Activated naive CD8-positive, alpha-beta T cell treated with anti-CD3 and anti-CD28 coated beads, Interleukin-2, amount 50 U/mL, for 16 hours (primary cell): ENCODE data around the gene G3BP2.
"Not testable (repeated sequence)": the region's sequence is repeated elsewhere in the genome, so short reads cannot be mapped to it uniquely, and the experiment has no call there.

Experiments used
- DNase-seq: peaks from one replicate; pipeline ENCODE4 v3.0.0-alpha.2; 2020; ENCODE audit warnings: low read depth, low spot score

The G3BP2 gene

DNA sequence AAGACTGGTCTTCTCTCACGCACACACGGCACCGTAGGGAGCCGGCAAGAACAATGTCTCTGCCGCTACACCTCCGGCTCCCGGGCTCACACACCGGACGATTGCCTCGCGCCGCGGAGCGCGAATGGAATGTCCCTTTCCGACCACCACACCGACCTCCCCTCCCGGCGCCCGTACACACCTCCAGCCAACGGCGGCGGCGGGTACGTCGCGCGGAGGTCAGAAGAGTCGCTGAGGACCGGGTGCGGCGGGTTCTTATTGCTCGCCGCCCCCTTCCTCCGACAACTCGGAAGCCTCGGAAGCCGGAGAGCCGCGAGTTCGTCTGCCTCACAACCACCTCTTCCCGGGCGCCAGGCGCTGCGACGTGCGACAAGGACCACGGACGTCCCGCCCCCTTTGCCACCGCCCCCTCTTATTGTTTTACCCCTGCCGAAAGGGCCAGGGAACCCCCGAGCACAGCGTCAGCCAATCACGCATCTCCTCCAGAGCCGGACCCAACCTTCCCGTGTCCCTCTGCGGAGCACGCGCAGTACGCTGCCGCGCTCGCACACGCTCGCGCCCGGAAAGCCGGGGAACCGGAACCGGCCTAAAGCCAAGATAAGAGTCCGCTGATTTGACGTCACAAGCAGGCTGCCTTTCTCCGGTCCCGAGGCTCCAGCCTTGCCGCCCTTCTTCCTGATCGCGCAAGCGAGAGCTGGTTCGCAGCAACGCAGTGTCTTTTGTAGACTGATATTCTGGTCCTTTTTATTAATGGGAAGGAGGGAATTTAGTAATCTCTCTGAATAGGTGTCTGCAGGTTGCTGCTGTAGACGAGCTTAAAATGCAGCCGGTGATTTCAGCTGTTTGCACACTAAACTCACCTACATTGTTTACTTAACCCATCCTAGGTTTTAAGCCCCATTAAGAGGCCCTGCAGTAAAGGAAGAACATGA lies at the start of gene G3BP2:
TSS of gene G3BP2 (minus strand) at position 385 of the 932 bp plus-strand sequence. CDS start 11,386 bp downstream, outside the sequence.
- DNase-seq: peak; percentile 93

DNA sequence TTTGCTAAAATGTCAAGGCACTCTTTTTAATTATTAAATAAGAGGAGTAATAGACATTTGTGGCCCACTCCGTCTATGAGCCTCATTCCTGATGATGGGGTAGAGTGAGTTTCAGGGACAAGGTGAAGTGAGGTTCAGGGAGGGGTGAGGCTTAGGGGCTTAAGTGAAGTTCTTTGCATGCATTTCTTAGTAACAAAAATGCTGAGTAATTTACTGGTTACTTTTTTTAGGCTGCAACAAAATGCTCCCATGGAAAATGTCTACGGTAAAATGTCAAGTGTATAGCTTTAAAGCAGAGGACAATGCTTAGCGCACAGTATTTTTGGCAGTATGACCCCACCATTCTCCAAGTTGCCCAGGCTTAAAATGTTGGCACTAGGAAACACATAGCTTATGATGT lies 49.2 kb upstream of the G3BP2 start:
- no peak for DNase-seq

DNA sequence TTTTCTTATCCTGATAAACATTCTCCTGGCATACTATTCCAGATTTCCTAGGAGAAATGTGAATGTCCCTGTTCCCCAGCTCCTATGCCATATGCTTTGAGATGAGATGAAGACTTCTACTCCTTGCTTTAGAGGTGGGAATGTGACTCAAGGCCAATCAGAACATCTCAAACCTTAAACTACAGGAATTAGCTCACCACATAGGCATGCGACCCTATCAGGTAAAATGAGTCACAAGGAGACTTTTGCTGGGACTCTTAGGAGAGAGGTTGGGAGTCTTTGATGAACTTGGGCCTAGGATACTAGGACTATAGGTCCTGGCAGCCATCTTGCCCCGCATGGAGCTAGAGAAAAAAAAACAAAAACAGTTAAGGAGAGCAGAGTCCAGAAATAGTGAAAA lies 45.3 kb upstream of the G3BP2 start:
- no peak for DNase-seq

DNA sequence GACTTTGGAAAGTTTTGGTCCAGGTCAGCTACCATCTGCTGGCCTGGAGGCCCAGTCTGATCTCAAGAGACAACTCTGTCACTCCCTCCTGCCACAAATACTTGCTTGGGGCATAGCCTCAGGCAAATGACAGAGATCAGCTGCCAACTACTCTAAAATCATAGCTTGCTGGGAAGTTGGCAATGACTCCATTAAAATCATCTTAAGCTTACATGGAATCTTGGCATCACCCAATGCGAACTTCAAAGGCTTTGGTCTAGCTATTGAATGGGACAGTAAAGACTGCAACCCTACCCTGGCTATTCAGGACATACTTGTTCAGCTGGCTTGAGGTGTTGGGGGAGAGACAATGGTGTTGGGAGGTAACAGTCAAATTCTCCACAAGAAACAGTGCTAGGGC lies 44.2 kb upstream of the G3BP2 start:
- no peak for DNase-seq

DNA sequence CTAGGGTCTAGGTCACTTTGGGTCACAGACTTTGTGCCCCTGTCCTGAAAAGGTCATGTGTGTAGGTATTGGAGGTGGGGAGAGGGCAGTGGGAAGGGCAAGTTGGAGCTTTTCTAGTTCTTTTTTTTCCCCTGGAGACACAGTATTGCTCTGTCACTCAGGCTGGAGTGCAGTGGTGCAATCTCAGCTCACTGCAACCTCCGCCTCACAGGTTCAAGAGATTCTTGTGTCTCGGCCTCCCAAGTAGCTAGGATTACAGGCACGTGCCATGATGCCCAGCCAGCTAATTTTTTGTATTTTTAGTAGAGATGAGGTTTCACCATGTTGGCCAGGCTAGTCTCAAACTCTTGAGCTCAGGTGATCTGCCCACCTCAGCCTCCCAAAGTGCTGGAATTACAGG lies 42.8 kb upstream of the G3BP2 start:
- not testable (repeated sequence) for DNase-seq

DNA sequence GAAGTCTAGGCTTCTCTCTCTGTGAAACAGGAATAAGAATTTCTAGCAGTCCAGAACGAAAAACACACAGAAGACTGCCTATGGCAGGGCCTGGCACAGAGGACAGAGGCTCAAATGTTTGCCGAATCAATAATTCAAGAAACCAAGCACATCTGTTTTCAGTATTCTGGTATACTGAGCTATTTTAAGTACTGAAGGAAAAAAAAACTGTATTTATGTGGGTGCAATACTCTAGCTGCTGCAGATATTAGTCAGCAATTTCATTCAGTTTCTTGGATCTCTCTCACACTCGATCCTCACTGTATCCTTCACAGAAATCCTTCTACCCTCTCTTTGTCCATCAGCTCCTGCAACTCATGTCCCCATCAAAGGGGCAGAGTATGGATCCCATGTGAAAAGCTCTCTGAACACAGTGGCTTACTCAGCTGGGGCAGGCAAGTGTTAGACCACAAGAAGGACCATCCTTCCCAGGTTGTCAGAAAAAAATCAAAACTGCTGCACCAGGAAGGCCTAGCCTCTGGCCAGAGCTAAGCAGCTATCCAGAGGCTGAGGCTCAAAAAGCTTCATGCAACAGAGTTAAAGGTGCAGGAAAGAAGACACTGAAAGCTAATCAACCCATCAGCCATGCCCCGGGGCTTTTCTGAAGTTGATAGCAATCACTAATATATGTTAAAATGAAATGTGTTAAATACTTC lies 42.0 kb upstream of the G3BP2 start:
- no peak for DNase-seq

DNA sequence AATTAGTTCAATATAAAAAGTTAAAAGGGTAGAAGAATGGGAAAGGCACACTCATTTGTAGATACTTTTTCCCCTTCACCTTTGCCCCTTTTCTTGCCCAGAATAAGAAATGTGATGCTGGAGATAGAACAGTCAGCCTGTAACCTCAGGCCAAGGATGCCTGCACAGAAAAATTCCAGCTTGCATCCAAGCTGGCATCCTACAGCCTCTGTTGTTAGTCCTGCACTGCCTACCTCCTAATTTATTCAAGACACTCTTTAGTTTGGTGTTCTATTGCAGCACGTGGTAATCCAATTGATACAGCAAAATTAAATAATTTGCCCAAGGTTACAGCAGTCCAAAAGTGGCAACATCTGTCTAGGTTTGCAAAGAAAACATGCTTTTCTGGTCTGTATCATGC lies 41.5 kb upstream of the G3BP2 start:
- DNase-seq: no peak

DNA sequence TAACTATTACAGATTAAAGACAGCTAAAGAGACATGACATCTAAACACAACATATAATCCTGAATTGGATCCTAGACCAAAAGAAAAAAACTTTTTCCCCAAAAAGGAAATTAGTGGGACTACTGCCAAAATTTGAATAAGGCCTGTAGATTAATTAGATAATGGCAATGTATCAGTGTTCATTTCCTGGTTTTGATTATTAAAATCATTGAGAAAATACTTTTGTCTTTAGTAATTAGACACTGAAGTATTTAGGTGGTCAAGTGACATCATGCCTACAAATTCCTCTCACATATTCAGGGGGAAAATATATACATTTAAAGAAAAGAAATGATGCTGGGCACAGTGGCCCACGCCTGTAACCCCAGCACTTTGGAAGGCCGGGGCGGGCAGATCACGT lies 40.8 kb upstream of the G3BP2 start:
- DNase-seq: no peak

DNA sequence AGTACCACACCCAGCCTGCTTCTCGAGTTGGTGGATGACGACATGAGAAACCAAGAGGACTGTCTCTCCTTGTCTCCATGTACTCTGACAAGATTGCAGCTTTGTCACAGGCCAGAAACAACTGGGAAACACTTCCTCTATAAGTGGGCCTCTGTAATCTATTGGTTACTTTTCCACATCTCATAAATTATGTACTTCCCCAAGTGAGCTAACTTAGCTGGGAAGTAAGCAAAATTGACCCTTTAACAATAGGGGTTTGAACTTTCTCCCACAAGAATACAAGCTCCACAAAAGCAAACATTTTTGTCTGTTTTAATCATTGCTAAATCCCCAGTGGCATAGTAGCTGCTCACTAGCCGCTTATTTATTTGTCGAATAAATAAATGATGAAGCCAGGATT lies 37.0 kb upstream of the G3BP2 start:
- no peak for DNase-seq

DNA sequence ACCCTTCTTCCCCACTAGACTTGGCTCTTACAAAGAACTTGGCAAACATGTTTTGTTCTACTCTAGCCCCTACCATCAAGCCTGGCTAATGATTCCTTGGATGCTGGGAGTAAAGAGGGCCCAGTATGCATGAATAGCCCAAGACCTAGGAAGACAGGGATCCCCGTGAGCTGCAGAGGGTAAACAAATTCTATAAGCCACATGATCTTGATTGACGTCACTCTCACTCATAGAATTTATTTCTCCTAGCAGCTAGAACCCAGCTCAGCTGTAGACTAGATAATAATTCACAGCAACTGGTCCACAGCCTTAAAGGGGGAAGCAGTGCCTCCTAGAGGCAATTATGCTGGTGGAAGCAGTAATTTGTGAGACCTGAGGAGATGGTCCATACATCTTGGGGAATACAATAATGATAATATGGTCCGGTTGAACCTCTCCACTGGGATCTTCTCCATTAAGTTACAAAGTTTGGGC lies 35.0 kb upstream of the G3BP2 start:
- DNase-seq: no peak

DNA sequence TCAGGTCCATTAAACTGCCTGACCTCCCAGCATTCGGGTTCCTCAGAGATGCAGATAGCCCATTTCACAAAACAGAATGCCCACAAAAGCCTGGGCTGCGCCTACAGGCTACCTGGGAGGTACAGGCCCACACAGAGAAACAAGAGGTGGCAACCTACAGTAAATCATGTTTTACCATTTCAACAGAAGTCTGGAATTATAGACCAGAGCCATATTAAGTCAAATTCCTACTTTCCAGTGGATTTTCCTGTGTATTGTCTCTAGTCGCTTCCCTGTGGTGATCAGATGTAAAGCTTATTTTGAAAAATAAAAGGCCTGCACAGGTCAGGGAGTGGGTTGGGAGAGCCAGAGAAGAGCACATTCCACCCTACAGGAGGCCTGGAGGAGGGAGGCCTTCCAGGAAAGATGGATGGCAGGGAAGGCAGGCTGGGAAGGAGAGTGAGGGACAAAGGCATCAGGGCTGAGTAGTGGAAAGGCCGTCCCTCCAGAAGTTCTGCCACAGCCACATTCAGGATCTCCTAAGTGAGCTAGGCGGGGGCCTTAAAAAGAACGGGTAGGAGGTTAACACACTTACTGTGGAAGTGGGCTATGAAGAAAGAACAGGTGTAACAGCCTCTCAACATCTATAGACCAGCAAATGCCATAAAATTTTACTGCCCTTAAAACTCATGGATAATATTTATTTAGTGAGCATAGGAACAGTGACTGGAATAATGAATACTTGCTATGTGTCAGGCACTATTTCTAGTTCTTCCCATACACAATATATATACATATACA lies 32.2 kb upstream of the G3BP2 start:
- no peak for DNase-seq

DNA sequence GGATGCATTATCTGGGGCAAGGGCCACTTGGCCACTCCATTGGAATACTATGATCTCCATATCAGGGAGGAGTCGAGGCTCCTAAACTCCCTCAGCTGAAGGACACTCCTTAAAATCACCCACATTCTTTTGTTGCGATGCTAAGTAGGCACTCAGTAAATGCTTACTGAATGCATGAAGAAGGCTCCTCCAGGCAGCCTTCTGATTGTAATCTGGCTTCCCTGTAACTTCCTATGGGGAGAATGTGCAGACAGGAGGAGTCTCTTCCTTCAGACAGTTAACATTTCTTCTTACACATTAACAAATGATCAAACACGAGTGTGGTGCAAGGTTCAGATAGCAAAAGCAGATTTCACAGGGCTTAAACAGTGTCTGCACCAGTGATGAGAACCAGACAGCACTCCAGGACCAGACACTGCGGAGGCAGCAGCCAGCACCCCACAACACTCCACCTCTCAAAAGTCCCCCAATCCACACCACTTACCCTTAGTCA lies 29.8 kb upstream of the G3BP2 start:
- DNase-seq: no peak

DNA sequence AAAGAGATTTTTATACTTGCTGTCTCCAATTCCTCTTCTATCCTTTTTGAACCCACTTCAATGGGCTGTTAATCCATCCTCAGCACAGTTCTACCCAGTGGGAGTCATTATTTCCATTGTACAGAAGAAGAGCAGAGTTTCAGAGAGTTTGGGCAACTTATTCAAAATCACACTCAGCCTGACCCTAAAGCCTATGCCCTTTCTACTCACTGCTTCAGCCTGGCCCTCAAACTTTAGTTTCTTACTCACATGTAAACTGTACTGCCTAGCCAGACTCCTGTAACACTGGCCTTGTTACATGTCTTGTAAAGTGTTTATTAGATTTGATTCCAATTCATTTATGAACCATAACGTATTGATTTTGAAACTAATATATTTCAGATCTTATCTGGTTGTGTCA lies 26.1 kb upstream of the G3BP2 start:
- no peak for DNase-seq

DNA sequence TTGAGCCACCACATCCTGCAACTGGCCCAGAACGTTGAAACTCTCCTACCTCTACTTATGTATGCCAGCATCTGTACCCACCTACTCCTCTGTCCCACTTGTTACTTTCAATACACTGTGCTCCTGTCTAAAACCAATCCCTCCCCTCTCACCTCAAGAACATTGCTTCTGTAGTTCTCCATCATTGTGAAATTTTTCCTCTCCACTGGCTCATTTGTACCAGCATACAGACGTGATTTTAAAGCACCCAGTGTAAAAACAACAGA lies 25.7 kb upstream of the G3BP2 start:
- no peak for DNase-seq

DNA sequence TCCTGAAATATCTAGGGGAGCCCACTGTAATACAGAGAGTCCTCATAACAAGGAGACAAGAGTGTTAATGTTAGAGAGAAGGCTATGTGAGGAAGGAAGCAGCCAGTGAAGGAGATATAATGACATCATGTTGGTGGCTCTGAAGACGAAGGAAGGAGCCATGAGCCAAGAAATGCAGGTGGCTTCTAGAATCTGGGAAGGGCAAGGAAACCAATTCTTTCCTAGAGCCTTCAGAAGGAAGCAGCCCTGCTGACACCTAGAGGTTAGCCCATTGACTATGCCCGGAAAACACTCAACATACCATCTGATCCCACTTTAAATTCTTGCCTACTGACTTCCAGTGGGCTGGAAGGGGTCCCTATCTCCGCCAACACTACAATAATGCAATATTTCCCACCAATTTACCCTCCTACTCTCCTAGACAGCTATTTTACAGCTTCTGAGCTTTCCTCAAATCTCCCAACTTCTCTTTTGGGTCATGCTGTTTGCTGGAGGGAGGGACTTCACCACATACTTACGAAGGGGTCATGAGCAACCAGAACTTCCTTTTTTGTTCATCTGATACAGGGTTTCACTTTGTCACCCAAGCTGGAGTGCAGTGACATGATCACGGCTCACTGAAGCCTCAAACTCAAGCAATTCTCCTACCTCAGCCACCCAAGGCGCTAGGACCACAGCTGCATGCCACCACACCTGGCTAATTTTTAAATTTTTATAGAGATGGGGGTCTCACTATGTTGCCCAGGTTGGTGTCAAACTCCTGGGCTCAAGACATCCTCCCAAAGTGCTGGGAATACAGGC lies 25.2 kb upstream of the G3BP2 start:
- no peak for DNase-seq

DNA sequence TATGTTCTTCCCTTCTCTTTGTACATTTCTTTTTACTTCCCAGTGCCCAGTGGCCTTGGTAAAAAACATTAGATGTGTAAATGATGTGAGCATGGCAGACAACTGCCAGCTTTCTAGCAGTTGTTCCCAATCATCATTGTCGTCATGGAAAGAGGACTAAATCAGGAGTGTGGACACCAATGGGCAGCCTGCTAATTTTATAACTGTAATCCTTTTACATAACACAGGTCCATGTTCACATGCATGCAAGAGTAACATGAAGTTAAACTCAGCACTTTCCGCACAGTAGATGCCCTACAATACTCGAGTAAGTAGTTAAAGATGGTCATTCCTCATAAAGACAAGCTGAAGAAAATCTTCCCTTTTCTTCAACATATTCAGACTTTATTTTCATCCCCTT lies 23.4 kb upstream of the G3BP2 start:
- no peak for DNase-seq

DNA sequence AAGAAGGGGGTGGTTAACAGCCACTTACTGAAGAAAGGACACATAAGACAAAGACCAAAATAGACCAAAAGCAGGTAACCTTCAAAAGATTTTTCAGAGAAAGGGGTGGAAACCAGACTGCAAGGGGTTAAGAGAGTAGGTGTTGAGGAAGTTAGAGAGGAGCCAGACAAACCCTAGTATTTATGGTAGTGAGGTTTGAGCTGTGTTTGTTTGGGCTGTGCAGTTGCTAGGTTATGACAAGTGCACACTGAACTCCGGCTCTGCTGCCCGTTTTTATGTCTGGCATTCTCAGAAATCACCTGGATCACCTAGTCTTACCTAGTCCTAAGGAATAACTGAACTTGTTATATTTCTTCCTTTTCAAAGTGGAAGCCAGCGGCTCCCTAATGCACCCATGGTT lies 22.9 kb upstream of the G3BP2 start:
- no peak for DNase-seq

DNA sequence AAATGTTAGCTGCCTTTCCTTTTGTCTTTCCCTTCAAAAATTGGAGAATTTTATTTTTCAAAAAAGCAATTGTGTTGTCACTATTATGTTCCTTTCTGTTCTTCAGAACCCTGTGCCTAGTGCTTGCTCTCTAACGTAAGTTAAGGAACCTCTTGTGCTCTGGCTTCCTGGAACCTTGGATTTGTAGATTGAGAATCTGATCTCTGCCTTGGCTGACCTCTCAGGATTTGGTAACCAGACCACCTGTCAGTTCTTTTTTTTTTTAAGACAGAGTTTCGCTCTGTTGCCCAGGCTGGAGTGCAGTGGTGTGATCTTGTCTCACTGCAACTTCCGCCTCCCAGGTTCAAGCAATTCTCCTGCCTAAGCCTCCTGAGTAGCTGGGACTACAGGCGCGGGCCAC lies 18.9 kb upstream of the G3BP2 start:
- DNase-seq: not testable (repeated sequence)

DNA sequence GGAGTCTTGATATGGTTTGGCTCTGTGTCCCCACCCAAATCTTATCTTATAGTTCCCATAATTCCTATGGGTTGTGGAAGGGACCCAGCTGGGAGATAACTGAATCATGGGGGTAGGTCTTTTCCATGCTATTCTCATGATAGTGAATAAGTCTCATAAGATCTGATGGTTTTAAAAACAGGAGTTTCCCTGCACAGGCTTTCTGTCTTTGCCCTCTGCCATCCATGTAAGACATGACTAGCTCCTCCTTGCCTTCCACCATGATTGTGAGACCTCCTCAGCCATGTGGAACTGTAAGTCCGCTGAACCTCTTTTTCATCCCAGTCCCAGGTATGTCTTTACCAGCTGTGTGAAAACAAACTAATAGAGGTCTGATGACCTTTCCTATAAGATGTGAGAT lies 13.9 kb upstream of the G3BP2 start:
- not testable (repeated sequence) for DNase-seq

DNA sequence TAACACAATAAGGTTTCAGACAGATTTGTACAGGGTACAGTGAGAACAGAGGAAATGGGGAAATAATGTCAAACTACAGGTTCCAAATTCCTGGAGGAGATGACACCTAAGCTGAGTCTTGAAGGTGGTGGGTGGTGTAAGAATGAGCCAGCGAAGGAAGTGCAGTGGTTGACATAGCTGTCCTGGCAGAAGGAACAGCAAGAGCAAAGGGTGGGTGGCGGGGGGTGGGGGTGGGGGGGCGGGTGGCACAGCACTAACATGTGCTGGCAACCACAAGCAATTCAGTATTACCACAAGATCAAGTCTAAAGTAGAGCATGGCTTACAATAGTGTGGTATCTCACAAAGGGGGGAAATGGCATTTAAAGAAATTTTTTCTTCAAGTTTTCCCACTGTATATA lies 13.1 kb upstream of the G3BP2 start:
- no peak for DNase-seq

DNA sequence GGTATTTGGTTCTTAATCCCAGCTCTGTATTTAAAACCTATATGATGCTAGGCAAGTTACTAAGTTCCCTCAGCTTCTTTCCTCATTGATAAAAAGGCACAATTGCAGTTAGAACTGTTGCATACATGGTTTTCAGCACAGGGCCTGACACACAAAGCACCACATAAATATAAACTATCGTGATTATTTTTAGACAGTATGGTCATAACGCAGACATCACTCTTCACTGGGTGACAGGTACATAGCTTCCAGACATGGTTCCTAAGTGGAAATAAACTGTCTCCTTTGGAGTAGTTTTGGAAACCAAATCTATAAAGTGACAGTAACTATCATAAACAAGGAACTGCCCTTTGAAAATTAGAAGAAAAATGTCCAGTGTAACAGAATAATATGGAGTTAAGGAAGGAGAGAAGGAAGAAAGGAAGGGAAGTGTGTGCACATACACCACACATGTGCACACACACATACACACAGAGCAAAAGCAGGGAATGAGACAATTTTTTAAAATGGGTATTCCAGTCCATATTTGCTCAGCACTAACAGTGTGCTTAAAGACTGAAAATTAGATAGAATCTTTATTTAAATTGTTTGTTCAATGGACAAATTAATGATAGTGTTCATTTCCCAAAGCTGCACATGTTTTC lies 12.5 kb upstream of the G3BP2 start:
- no peak for DNase-seq
